Thyroid gland (tissue), 4 donors: ENCODE measurements around the gene GRHL1. TPM values are rescaled to one million over a fixed set of nuclear protein-coding genes. Genes with fewer than 3 reads are reported as not detected.

Experiments
- DNase-seq, 2 donors: peaks; one replicate each; pipeline ENCODE4 v3.0.0-alpha.2; 2019
- H3K27ac ChIP-seq, 3 donors: fragments of 200-600 bp; sonication (generic); 1 replicate in 2 of 3; 2 replicates in 1 of 3; pipeline ENCODE4 v1.5.1; 2016 to 2019; ENCODE audit warnings: mild to moderate bottlenecking in 1 of 3, moderate library complexity in 1 of 3
- H3K27me3 ChIP-seq: fragments of 200-600 bp; sonication (generic); one replicate; pipeline ENCODE4 v1.5.1; 2019
- H3K36me3 ChIP-seq, 2 donors: fragments of 200-600 bp; sonication (generic); one replicate each; pipeline ENCODE4 v1.5.1; 2016 to 2019
- H3K4me1 ChIP-seq, 2 donors: fragments of 200-600 bp; sonication (generic); one replicate each; pipeline ENCODE4 v1.5.1; 2017 to 2019
- H3K4me3 ChIP-seq, 3 donors: fragments of 200-600 bp; sonication (generic); replicated peaks in 1 of 3; 1 replicate in 2 of 3; 2 replicates in 1 of 3; pipeline ENCODE4 v1.5.1; 2016; ENCODE audit warnings: mild to moderate bottlenecking in 1 of 3
- H3K9me3 ChIP-seq: fragments of 200-600 bp; sonication (generic); one replicate; pipeline ENCODE4 v1.5.1; 2017
- CTCF ChIP-seq, 6 experiments: fragments of 200-600 bp in 3 of 6; fragments of 450-650 bp in 3 of 6; sonication (generic) in 3 of 6; IDR thresholded peaks; one replicate each; pipeline ENCODE4 v1.5.1; 2016 to 2019; ENCODE audit warnings: antibody characterized with exemption in 6 of 6, mild to moderate bottlenecking in 2 of 6, inconsistent platforms in 1 of 6, moderate library complexity in 1 of 6
- POLR2A ChIP-seq, 2 donors: fragments of 450-650 bp; IDR thresholded peaks; one replicate each; pipeline ENCODE4 v1.6.1; 2017; ENCODE audit warnings: antibody characterized with exemption in 2 of 2, mild to moderate bottlenecking in 2 of 2, moderate library complexity in 1 of 2
- WGBS, 2 donors: methylation state at CpG; one replicate each; pipeline ENCODE4 v1.1.5; 2017; 5-methylcytosine and 5-hydroxymethylcytosine counted together
- intact Hi-C: fragments of 100-400 bp; cut with DNase I; formaldehyde crosslinking; loops from one replicate; pipeline ENCODE4 v1.15.1; 2023
- total RNA-seq, 4 donors: library from RNA; depleted of rRNA; stranded (reverse); fragments of >200 nt; gene quantifications; one replicate each; pipeline ENCODE4 v1.2.3, GENCODE V29; 2016

GRHL1 gene
- total RNA-seq, 4 donors from 2014 or later: 6.2 to 12.1 (median 8.2) TPM

GRCh38 chr2:9992427-9993187 is 41.1 kb downstream of the GRHL1 start:
- Histone ChIP-seq H3K4me3 (no peak overlapping the region), H3K4me1 (peaks cover 0 to 7% of the 10 kb centered on the region in 2 donors), H3K9me3 (no peaks in the 10 kb centered on the region), H3K27ac (no peak overlapping the region), H3K36me3 (no peaks in the 10 kb centered on the region), H3K27me3 (no peaks in the 10 kb centered on the region)
- DNase-seq: no peak
- 92 to 94% methylated on average over 9 of the region's 9 CpGs for WGBS, 2 donors
- TF ChIP-seq POLR2A (IDR thresholded peaks at IDR 0.05): no peak
- TF ChIP-seq CTCF (IDR thresholded peaks at IDR 0.05): no peak
- intact Hi-C loops: no loop called here

GRCh38 chr2:9993488-9994165 is 42.1 kb downstream of the GRHL1 start:
- no peak overlapping the region for H3K27ac ChIP-seq
- TF ChIP-seq CTCF (IDR thresholded peaks at IDR 0.05) (no peak), POLR2A (IDR thresholded peaks at IDR 0.05) (no peak)
- no peaks in the 10 kb centered on the region for H3K9me3 ChIP-seq
- WGBS, 2 donors: 76 to 89% methylated on average over 6 of the region's 6 CpGs
- intact Hi-C loops: no loop called here
- no peaks in the 10 kb centered on the region for H3K27me3 ChIP-seq
- peaks cover 0 to 7% of the 10 kb centered on the region in 2 donors for H3K4me1 ChIP-seq
- DNase-seq: no peak
- H3K4me3 ChIP-seq: no peak overlapping the region
- no peaks in the 10 kb centered on the region for H3K36me3 ChIP-seq

DNA sequence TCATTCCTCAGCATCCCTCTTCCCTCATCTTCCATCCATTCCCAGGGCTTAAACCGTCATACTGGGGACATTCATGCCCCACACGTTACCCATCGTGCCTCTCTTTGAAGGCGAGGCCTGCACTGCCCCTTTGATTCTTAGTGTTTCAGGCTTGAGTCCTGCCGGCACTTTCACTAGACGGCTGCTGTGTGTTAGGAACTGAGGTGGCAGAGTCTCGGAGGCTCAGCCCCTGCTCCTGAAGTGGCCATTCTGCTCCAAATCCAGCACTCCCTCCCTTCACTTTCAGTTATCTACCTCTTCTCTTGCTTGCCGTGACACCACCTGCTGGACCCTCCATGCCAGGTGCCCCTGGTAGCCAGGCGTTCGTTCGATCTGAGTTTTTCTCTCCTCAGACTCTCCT is 43.0 kb downstream of the GRHL1 start:
- H3K9me3 ChIP-seq: no peaks in the 10 kb centered on the region
- intact Hi-C loops: no loop called here
- H3K4me1 ChIP-seq: peaks cover 0 to 7% of the 10 kb centered on the region in 2 donors
- no peak overlapping the region for H3K27ac ChIP-seq
- DNase-seq: no peak
- H3K4me3 ChIP-seq: no peak overlapping the region
- H3K27me3 ChIP-seq: no peaks in the 10 kb centered on the region
- TF ChIP-seq POLR2A (IDR thresholded peaks at IDR 0.05) (no peak), CTCF (IDR thresholded peaks at IDR 0.05) (no peak)
- 95 to 97% methylated on average over 11 of the region's 11 CpGs for WGBS, 2 donors
- H3K36me3 ChIP-seq: no peaks in the 10 kb centered on the region

GRCh38 chr2:9995059-9995458 is 43.6 kb downstream of the GRHL1 start:
- no peaks in the 10 kb centered on the region for H3K36me3 ChIP-seq
- 78 to 86% methylated on average over 5 of the region's 5 CpGs for WGBS, 2 donors
- H3K9me3 ChIP-seq: no peaks in the 10 kb centered on the region
- H3K27ac ChIP-seq: no peak overlapping the region
- H3K27me3 ChIP-seq: no peaks in the 10 kb centered on the region
- intact Hi-C loops: no loop called here
- H3K4me3 ChIP-seq: no peak overlapping the region
- DNase-seq: no peak
- H3K4me1 ChIP-seq: peaks cover 0 to 7% of the 10 kb centered on the region in 2 donors
- TF ChIP-seq POLR2A (IDR thresholded peaks at IDR 0.05): no peak
- no peak for TF ChIP-seq CTCF (IDR thresholded peaks at IDR 0.05)

GRCh38 chr2:9996321-9996720 is 44.8 kb downstream of the GRHL1 start:
- H3K4me1 ChIP-seq: peaks cover 0 to 3% of the 10 kb centered on the region in 2 donors
- H3K27me3 ChIP-seq: no peaks in the 10 kb centered on the region
- H3K4me3 ChIP-seq: no peak overlapping the region
- H3K9me3 ChIP-seq: no peaks in the 10 kb centered on the region
- H3K36me3 ChIP-seq: no peaks in the 10 kb centered on the region
- 85 to 92% methylated on average over 7 of the region's 7 CpGs for WGBS, 2 donors
- H3K27ac ChIP-seq: no peak overlapping the region
- intact Hi-C loops: no loop called here
- TF ChIP-seq CTCF (IDR thresholded peaks at IDR 0.05): no peak
- TF ChIP-seq POLR2A (IDR thresholded peaks at IDR 0.05): no peak
- no peak for DNase-seq
